Renal pelvis (tissue), 12 donors: ENCODE measurements around the gene TRMT6. TPM values are rescaled to one million over a fixed set of nuclear protein-coding genes. Genes with fewer than 3 reads are reported as not detected.

ENCODE experiments used
- DNase-seq: peaks from one replicate; pipeline ENCODE4 v3.0.0-alpha.2; 2013
- long read RNA-seq, 16 experiments: transcript quantifications; one replicate each; lab custom pipeline, GENCODE V29; 2026
- polyA plus RNA-seq, 3 donors: library from polyadenylated mRNA; unstranded; fragments of 120-200 nt; gene quantifications; one replicate each; pipeline ENCODE4 v1.2.1, GENCODE V29; 2013; ENCODE audit not compliant: insufficient read length in 3 of 3

The TRMT6 gene
- polyA plus RNA-seq = 10 to 100 TPM; 16.5 to 18.4 (median 18.0) TPM
- long read RNA-seq, donor 1, partial matches to known transcripts = 8 of 9 reads
- long read RNA-seq, donor 1, other reads (novel, unspliced or antisense) = 0 of 9 reads
- long read RNA-seq, donor 2, partial matches to known transcripts = 10 of 13 reads
- long read RNA-seq, donor 2, other reads (novel, unspliced or antisense) = 0 of 13 reads
- long read RNA-seq, donor 3, partial matches to known transcripts = 0 of 1 reads
- long read RNA-seq, donor 3, other reads (novel, unspliced or antisense) = 0 of 1 reads
- long read RNA-seq, donor 4, partial matches to known transcripts = 0 of 3 reads
- long read RNA-seq, donor 4, other reads (novel, unspliced or antisense) = 0 of 3 reads
- long read RNA-seq, donor 5, partial matches to known transcripts = 10 of 11 reads
- long read RNA-seq, donor 5, other reads (novel, unspliced or antisense) = 0 of 11 reads
- long read RNA-seq, donor 6, partial matches to known transcripts = 6 of 8 reads
- long read RNA-seq, donor 6, other reads (novel, unspliced or antisense) = 0 of 8 reads
- long read RNA-seq, donor 7, partial matches to known transcripts = 14 of 15 reads
- long read RNA-seq, donor 7, other reads (novel, unspliced or antisense) = 0 of 15 reads
- long read RNA-seq, donor 8, partial matches to known transcripts = 0 of 1 reads
- long read RNA-seq, donor 8, other reads (novel, unspliced or antisense) = 0 of 1 reads
- long read RNA-seq, donor 9, partial matches to known transcripts = 6 of 7 reads
- long read RNA-seq, donor 9, other reads (novel, unspliced or antisense) = 0 of 7 reads
- long read RNA-seq, donor 10, partial matches to known transcripts = 9 of 12 reads
- long read RNA-seq, donor 10, other reads (novel, unspliced or antisense) = 0 of 12 reads
- long read RNA-seq, donor 11, partial matches to known transcripts = 5 of 6 reads
- long read RNA-seq, donor 11, other reads (novel, unspliced or antisense) = 0 of 6 reads
- long read RNA-seq, donor 12, partial matches to known transcripts = 6 of 10 reads
- long read RNA-seq, donor 12, other reads (novel, unspliced or antisense) = 0 of 10 reads
- long read RNA-seq, donor 13, partial matches to known transcripts = 0 of 2 reads
- long read RNA-seq, donor 13, other reads (novel, unspliced or antisense) = 0 of 2 reads
- long read RNA-seq, donor 14, partial matches to known transcripts = 24 of 26 reads
- long read RNA-seq, donor 14, other reads (novel, unspliced or antisense) = 0 of 26 reads
- long read RNA-seq, donor 15, partial matches to known transcripts = 0 of 4 reads
- long read RNA-seq, donor 15, other reads (novel, unspliced or antisense) = 0 of 4 reads
- long read RNA-seq, donor 16, partial matches to known transcripts = 0 of 2 reads
- long read RNA-seq, donor 16, other reads (novel, unspliced or antisense) = 0 of 2 reads

- peak; percentile 97 for DNase-seq
Observed at GRCh38 chr20:5950271-5951031, at the start of gene TRMT6, which contains the start of gene MCM8. TRMT6 (minus strand) TSS chr20:5950533; CDS start chr20:5950405, 128 bp downstream. MCM8 (plus strand) TSS chr20:5950652; CDS start chr20:5952016, 1,364 bp downstream.

- no peak for DNase-seq
Observed at GRCh38 chr20:5999783-6000182, 49.5 kb upstream of the TRMT6 start.

GRCh38 chr20:5996765-5997164 lies 46.4 kb upstream of the TRMT6 start:
- no peak for DNase-seq

GRCh38 chr20:5991623-5992441 lies 41.5 kb upstream of the TRMT6 start:
- DNase-seq = no peak

- no peak for DNase-seq
Observed at GRCh38 chr20:5990946-5991345, 40.6 kb upstream of the TRMT6 start.

GRCh38 chr20:5989539-5989938 lies 39.2 kb upstream of the TRMT6 start:
- DNase-seq = no peak

GRCh38 chr20:5987383-5987782 lies 37.0 kb upstream of the TRMT6 start:
- no peak for DNase-seq

GRCh38 chr20:5980720-5981538 lies 30.6 kb upstream of the TRMT6 start:
- no peak for DNase-seq

GRCh38 chr20:5979801-5980200 lies 29.5 kb upstream of the TRMT6 start:
- no peak for DNase-seq

GRCh38 chr20:5977975-5978374 lies 27.6 kb upstream of the TRMT6 start:
- no peak for DNase-seq

GRCh38 chr20:5977223-5977622 lies 26.9 kb upstream of the TRMT6 start:
- no peak for DNase-seq

- DNase-seq = no peak
Observed at GRCh38 chr20:5975778-5976177, 25.4 kb upstream of the TRMT6 start.

GRCh38 chr20:5974531-5974930 lies 24.2 kb upstream of the TRMT6 start:
- no peak for DNase-seq

- DNase-seq = no peak
Observed at GRCh38 chr20:5973971-5974370, 23.6 kb upstream of the TRMT6 start.

- no peak for DNase-seq
Observed at GRCh38 chr20:5973172-5973571, 22.8 kb upstream of the TRMT6 start.

GRCh38 chr20:5971203-5971602 lies 20.9 kb upstream of the TRMT6 start:
- no peak for DNase-seq

GRCh38 chr20:5970381-5970780 lies 20.0 kb upstream of the TRMT6 start:
- DNase-seq = no peak

GRCh38 chr20:5969940-5970339 lies 19.6 kb upstream of the TRMT6 start:
- no peak for DNase-seq

GRCh38 chr20:5969348-5969935 lies 19.1 kb upstream of the TRMT6 start:
- no peak for DNase-seq
